Kidney (tissue), 14 donors: ENCODE data around the gene FLNA. TPM values are rescaled to one million over a fixed set of nuclear protein-coding genes. Genes with fewer than 3 reads are reported as not detected.

Experiments
- DNase-seq, 5 donors: peaks; one replicate each; pipeline ENCODE4 v3.0.0-alpha.2; 2013 to 2020
- FAIRE-seq: peaks from 2 replicates; lab custom pipeline; 2012; peaks lifted over from hg19 to GRCh38; lab: Jason Lieb, UNC
- H3K27ac ChIP-seq, 2 donors: one replicate each; pipeline ENCODE4 v1.7.0; 2013; ENCODE audit warnings: low read depth in 2 of 2, low read length in 2 of 2, inconsistent platforms in 1 of 2
- H3K27me3 ChIP-seq: one replicate; pipeline ENCODE4 v1.7.1; 2013; ENCODE audit warnings: low read length, inconsistent platforms; ENCODE audit not compliant: control insufficient read depth, insufficient read depth
- H3K36me3 ChIP-seq, 3 donors: one replicate each; pipeline versions ENCODE4 v1.7.0 to v1.7.1; 2013; ENCODE audit warnings: low read length in 3 of 3, control low read depth in 1 of 3, inconsistent platforms in 1 of 3; ENCODE audit not compliant: insufficient read depth in 3 of 3, control insufficient read depth in 2 of 3
- H3K4me1 ChIP-seq, 3 donors: one replicate each; pipeline versions ENCODE4 v1.7.0 to v1.7.1; 2013; ENCODE audit warnings: low read length in 3 of 3, inconsistent platforms in 1 of 3, low read depth in 1 of 3; ENCODE audit not compliant: control insufficient read depth in 2 of 3, insufficient read depth in 2 of 3
- H3K4me3 ChIP-seq, 3 donors: one replicate each; pipeline versions ENCODE4 v1.7.0 to v1.8.1; 2013; ENCODE audit warnings: low read length in 3 of 3, control low read depth in 1 of 3, inconsistent platforms in 1 of 3
- H3K9ac ChIP-seq, 3 donors: one replicate each; pipeline versions ENCODE4 v1.7.0 to v1.7.1; 2013; ENCODE audit warnings: low read length in 3 of 3, control low read depth in 1 of 3, inconsistent platforms in 1 of 3
- H3K9me3 ChIP-seq, 3 donors: one replicate each; pipeline versions ENCODE4 v1.7.0 to v1.7.1; 2013; ENCODE audit warnings: low read length in 3 of 3, control low read depth in 1 of 3, inconsistent platforms in 1 of 3; ENCODE audit not compliant: control insufficient read depth in 2 of 3, insufficient read depth in 1 of 3
- intact Hi-C: fragments of 100-400 bp; cut with DNase I; formaldehyde crosslinking; loops from one replicate; pipeline ENCODE4 v1.11.1; 2022
- polyA plus RNA-seq: library from polyadenylated mRNA; stranded (reverse); fragments of 350-450 nt; fragmentation: Illumina TruSeq; extraction: RNeasy Lipid Tissue Mini Kit (QIAGEN cat#74804); gene quantifications from one replicate; pipeline ENCODE4 v1.2.3, GENCODE V29; 2014; ENCODE audit warnings: low read depth, low replicate concordance; ENCODE audit not compliant: insufficient read depth
- total RNA-seq: library from RNA; stranded (reverse); fragmentation: NEBNext Ultra II Directional; extraction: Animal tissue kit (Norgen Biotek cat#: 25700); gene quantifications from one replicate; pipeline ENCODE4 v1.2.1, GENCODE V29; 2021
- TF ChIP-seq, protein P1 (sequence below): IDR thresholded peaks from 3 replicates; pipeline ENCODE4 v1.5.1; 2012; ENCODE audit warnings: mild to moderate bottlenecking, moderate library complexity, borderline replicate concordance; ENCODE audit not compliant: insufficient read depth; ENCODE audit errors: extremely low read depth
- donor health status: control.
- donor health status: control.
- donor health status: control.
- donor health status: control.
- donor health status: control.
- donor health status: DM: yes; HTN: yes; CAD: no.
- donor health status: Normal renal cell carcinoma (clear cell type).

The FLNA gene
- total and polyA plus RNA-seq, 2 donors from 2014 or later: 421 to 1,036 TPM

- H3K9me3 ChIP-seq: no peaks in the 10 kb centered on the region
- no peak for DNase-seq
- peaks cover 0 to 18% (median 7%) of the 10 kb centered on the region in 3 donors for H3K4me1 ChIP-seq
- intact Hi-C loops: no loop called here
- TF ChIP-seq, protein P1, sequence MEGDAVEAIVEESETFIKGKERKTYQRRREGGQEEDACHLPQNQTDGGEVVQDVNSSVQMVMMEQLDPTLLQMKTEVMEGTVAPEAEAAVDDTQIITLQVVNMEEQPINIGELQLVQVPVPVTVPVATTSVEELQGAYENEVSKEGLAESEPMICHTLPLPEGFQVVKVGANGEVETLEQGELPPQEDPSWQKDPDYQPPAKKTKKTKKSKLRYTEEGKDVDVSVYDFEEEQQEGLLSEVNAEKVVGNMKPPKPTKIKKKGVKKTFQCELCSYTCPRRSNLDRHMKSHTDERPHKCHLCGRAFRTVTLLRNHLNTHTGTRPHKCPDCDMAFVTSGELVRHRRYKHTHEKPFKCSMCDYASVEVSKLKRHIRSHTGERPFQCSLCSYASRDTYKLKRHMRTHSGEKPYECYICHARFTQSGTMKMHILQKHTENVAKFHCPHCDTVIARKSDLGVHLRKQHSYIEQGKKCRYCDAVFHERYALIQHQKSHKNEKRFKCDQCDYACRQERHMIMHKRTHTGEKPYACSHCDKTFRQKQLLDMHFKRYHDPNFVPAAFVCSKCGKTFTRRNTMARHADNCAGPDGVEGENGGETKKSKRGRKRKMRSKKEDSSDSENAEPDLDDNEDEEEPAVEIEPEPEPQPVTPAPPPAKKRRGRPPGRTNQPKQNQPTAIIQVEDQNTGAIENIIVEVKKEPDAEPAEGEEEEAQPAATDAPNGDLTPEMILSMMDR: no peak
- no peaks in the 10 kb centered on the region for H3K27me3 ChIP-seq
- no peak overlapping the region for H3K27ac ChIP-seq
- H3K36me3 ChIP-seq: peaks cover 2 to 15% (median 8%) of the 10 kb centered on the region in 3 donors
- H3K4me3 ChIP-seq: no peak overlapping the region
- FAIRE-seq: no peak
- no peak overlapping the region for H3K9ac ChIP-seq
These were observed 29.4 kb upstream of the FLNA start for GRCh38 chrX:154403858-154404257.

DNA sequence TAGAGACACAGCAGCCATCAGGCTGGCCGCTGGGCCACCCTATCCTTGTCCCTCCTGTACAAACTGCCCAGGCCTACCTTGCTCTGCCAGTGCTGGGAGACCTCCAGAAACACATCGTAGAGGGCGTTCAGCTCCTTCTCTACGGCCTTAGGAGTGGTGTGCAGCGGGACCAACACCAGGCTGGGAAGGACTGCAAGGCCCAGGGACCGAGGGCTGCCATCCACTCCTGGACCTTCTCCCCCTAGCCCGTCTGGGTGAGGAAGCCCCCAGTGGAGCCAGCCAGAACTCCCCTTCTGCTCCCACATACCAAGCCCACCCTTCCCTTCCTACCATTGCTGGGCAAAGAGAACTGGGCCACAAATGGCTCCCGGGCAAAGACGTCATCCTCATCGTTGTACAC lies 28.8 kb upstream of the FLNA start:
- H3K4me1 ChIP-seq: peaks cover 0 to 18% (median 7%) of the 10 kb centered on the region in 3 donors
- no peak overlapping the region for H3K4me3 ChIP-seq
- H3K36me3 ChIP-seq: peaks cover 2 to 15% (median 8%) of the 10 kb centered on the region in 3 donors
- DNase-seq (no peak), FAIRE-seq (no peak)
- H3K27me3 ChIP-seq: no peaks in the 10 kb centered on the region
- TF ChIP-seq, protein P1: no peak
- H3K27ac ChIP-seq: no peak overlapping the region
- intact Hi-C loops: no loop called here
- H3K9ac ChIP-seq: no peak overlapping the region
- no peaks in the 10 kb centered on the region for H3K9me3 ChIP-seq

GRCh38 chrX:154402622-154403127 lies 28.2 kb upstream of the FLNA start:
- Histone ChIP-seq H3K9ac (no peak overlapping the region), H3K36me3 (peaks cover 2 to 15% (median 8%) of the 10 kb centered on the region in 3 donors), H3K4me1 (peaks cover 0 to 18% (median 7%) of the 10 kb centered on the region in 3 donors), H3K4me3 (no peak overlapping the region), H3K9me3 (no peaks in the 10 kb centered on the region), H3K27ac (no peak overlapping the region), H3K27me3 (no peaks in the 10 kb centered on the region)
- DNase-seq (peak in 1 of 5 donors; percentile 73), FAIRE-seq (no peak)
- intact Hi-C loops: no loop called here
- TF ChIP-seq, protein P1: no peak
